GM18498 (cell line): Measurements from ENCODE around the gene TMEM114.

Source experiments
- ATAC-seq: cut with Tn5 transposase; IDR thresholded peaks from one replicate; pipeline ENCODE4 v1.9.1; 2021; ENCODE audit warnings: mild to moderate bottlenecking, moderate library complexity; ENCODE audit not compliant: unreplicated experiment

TMEM114 gene

GRCh38 chr16:8551388-8552332, 38.7 kb downstream of the TMEM114 start:
- no peak for ATAC-seq

GRCh38 chr16:8550728-8551387, 39.5 kb downstream of the TMEM114 start:
- ATAC-seq = no peak

DNA sequence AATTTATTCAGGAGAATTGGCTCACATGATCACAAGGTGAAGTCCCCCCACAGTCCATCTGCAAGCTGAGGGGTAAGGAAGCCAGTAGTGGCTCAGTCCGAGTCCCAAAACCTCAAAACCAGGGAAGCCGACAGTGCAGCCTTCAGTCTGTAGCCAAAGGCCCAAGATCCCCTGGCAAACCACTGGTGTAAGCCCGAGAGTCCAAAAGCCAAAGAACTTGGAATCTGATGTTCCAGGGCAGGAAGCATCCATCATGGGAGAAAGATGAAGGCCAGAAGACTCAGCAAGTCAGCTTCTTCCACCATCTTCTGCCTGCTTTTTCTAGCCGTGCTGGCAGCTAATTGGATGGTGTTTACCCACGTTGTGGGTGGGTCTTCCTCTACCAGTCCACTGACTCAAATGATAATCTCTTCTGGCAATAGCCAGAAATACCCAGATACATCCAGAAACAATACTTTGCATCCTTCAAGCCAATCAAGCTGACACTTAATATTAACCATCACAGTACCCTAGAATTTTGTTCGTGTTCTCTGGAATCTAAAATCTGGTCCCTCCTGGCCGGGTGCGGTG, 40.4 kb downstream of the TMEM114 start:
- no peak for ATAC-seq

DNA sequence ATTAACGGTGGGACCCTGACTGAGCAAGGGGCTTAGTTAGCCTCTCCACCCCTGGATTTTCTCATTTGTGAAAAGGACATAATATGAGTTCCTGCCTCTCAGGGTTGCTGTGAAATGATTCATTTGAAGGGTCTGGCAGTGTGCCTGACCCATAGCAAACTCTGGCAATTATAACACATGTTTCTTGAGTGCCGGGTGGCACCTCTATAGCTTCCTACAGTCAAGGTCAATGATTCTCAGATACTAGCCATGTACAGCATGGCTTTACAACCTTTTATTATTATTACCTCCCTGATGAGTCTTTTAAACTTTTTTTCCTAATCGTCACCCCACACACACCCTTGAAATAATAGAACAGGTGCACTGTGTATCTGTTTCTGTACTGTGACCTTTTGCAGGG, 42.1 kb downstream of the TMEM114 start:
- no peak for ATAC-seq

DNA sequence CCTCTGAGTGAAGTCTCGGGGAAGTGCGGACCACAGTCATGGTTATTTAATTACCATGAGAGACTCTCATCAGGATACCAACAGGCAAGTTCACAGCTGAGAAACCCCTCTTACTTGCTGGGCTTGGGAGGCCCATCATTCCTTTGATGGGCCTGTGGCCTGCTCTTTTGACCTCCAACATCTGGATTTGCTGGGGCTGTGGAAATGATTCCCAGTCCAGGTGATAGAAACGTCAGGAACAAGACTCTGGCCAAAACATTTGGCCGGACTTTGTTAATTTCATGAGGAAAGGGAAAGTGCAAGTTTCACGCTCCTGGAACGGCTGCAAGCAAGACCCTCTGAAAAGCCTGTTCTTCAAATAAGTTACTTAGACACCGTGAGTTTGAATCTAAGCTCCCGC, 42.5 kb downstream of the TMEM114 start:
- ATAC-seq = no peak

DNA sequence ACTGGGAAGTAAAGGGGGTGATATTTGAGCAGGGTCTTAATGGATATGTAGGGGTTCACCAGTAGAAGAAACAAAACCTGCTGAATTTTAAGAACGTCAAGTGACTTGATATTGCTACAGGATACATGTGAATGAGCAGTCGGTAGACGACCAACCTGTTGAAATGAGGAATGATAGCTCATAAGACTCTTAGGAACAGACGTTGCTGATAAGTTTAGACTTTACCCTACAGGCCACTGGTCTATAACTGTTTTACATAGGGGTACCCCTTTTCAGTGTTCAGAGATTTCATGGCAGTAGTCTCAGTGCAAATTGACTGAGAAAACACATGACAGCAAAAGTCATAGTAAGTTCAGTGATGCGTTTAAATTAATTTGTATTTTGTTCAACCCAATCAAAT, 45.9 kb downstream of the TMEM114 start:
- no peak for ATAC-seq

GRCh38 chr16:8543258-8543657, 47.1 kb downstream of the TMEM114 start:
- ATAC-seq = no peak

DNA sequence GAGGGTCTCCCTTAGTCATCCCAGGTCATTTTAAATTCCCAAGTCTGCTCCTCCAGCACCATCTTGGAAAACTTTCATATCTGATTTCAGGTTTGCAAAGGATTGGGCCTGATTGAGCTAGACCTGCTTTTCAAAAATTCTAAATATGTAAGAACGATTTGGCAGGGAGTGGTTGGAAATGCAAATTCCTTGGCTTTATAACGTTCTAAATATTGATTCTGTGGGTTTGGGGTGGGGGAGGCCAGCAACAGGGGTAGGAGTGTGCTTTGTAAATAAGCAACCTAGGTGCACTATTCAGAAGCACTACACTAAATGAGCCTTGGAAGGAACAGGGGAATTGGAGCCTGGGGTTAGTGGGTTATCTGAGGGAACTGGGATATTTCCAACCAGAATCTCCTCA, 47.9 kb downstream of the TMEM114 start:
- no peak for ATAC-seq

DNA sequence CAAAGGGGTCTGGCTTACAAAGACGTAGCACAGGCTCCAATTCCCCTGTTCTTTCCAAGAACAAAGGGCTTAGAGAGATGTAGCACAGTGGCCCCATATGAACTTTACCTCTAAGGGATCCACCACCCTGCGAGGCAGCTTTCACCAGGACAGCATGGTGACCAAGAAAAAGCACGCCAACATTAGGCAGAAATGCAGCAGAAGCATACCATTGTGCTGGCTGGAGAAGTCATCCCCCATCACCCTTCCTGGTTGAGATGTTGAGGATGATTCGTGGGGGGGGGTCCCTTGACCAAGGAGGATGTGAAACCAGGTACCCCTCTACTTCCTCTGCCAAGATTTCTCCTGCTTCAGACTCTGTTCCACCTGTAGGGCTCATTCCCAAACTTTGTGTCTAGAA, 48.4 kb downstream of the TMEM114 start:
- no peak for ATAC-seq

DNA sequence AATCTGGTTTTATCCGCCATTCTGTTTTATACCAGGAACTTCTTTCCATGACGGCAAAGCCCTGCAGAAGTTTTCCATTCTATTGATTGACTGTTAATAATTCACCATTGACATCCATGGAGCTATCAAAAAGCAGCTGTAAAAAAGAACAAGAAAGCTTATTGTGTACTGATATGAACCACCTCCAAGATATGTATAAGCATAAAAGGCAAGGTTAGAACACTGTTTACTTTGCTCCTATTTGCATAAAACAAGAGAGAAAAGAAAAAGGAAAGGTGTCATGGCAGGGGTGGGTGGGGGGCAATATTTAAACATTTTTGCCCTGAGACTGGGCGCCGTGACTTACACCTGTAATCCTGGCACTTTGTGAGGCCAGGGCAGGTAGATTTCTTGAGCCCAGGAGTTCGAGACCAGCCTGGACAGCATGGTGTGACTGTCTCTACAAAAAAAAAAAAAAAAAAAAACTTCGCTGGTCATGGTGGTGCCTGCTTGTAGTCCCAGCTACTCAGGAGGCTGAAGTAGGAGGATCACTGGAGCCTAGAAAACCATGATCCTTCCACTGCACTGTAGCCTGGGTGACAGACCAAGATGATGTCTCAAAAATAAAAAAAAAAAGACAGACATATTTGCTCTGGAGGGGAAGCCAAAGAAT, 52.5 kb downstream of the TMEM114 start:
- no peak for ATAC-seq

- ATAC-seq = no peak
Measured at GRCh38 chr16:8533509-8533908, 56.8 kb downstream of the TMEM114 start.

GRCh38 chr16:8530752-8531384, 59.4 kb downstream of the TMEM114 start:
- no peak for ATAC-seq

- no peak for ATAC-seq
Measured at GRCh38 chr16:8528471-8528870, 61.8 kb downstream of the TMEM114 start.

DNA sequence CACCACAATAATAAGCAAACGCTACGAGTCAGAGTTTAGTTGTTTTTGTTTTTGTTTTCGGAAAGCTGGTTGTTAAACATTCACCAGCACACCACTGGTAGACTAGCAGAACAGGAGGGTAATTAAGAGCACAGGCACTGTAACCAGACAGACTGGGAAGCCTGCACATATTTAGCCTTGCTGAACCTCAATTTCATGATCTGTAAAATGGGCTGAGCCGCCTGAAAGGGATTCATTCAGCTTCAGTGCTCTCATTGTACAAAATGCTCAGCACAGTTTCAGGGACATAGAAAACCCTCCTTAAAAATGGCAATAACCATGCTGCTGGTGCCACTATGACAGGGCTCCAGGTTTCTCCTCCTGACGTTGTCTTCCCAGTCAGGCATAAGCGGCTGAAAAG, 66.4 kb downstream of the TMEM114 start:
- no peak for ATAC-seq

- ATAC-seq = no peak
Measured at GRCh38 chr16:8522757-8523156, 67.6 kb downstream of the TMEM114 start.

- no peak for ATAC-seq
Measured at GRCh38 chr16:8519643-8520042, 70.7 kb downstream of the TMEM114 start.
